ENCODE data around the gene ZHX3.

ZHX3 gene

DNA sequence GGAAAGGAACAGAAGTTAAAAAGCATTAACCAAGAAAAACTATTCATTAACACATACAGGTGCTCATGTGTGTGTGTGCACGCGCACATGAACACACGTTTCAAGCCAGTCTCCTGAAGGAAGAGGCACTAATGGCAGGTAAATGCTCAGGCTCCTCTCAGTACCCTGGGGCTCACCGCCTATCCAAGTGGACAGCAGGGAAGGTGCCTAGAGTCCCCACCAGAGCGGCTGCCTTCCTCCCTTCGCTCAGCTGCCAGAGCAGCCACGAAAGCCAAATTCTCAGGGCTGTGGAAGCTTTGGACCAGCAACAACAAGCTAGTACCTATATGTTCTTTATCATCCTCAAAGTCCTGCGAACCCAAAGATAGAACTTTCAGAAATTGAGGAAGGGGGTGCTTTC is 137.6 kb downstream of the ZHX3 start:
- in situ Hi-C loops (cut with MboI; ENCODE audit: low sequenced_read_pairs): loop anchor here (5.0 kb wide), 1 partner anchor 162 kb away; the partner anchor contains the start of gene LPIN3
- H3K27me3 ChIP-seq (ENCODE audit: low read depth): no peaks in the 10 kb centered on the region
- peak in 1 of 2 experiments; percentile 4 for DNase-seq (ENCODE audit: low spot score in 2 of 2)
- peaks cover 30% of the 10 kb centered on the region for H3K36me3 ChIP-seq (replicated peaks)
- H3K4me3 ChIP-seq: no peak overlapping the region
- peaks cover 8% of the 10 kb centered on the region; the same call in 1 of the 2 replicates for H3K4me1 ChIP-seq
- no peaks in the 10 kb centered on the region for H3K9me3 ChIP-seq

- peaks cover 40% of the 10 kb centered on the region for H3K36me3 ChIP-seq (replicated peaks)
- in situ Hi-C loops (cut with MboI; ENCODE audit: low sequenced_read_pairs): loop anchor here (5.0 kb wide), 1 partner anchor 163 kb away; the partner anchor contains the start of gene LPIN3
- peak; percentile 34 to 41 for DNase-seq (ENCODE audit: low spot score in 2 of 2)
Measured at GRCh38 chr20:41178904-41179432, 138.6 kb downstream of the ZHX3 start.

GRCh38 chr20:41178495-41178894 is 139.0 kb downstream of the ZHX3 start:
- in situ Hi-C loops (cut with MboI; ENCODE audit: low sequenced_read_pairs): loop anchor here (5.0 kb wide), 1 partner anchor 164 kb away; the partner anchor contains the start of gene LPIN3
- peaks cover 45% of the 10 kb centered on the region for H3K36me3 ChIP-seq (replicated peaks)

More at GRCh38 chr20:41178904-41179432, 138.6 kb downstream of the ZHX3 start:
- Histone ChIP-seq H3K4me3 (no peak overlapping the region), H3K4me1 (peaks cover 8% of the 10 kb centered on the region; the same call in 1 of the 2 replicates), H3K9me3 (no peaks in the 10 kb centered on the region), H3K27me3 (ENCODE audit: low read depth) (no peaks in the 10 kb centered on the region)

GRCh38 chr20:41177636-41178035 is 139.9 kb downstream of the ZHX3 start:
- Histone ChIP-seq H3K27me3 (ENCODE audit: low read depth) (no peaks in the 10 kb centered on the region), H3K9me3 (no peaks in the 10 kb centered on the region), H3K4me1 (peaks cover 8% of the 10 kb centered on the region; the same call in 1 of the 2 replicates), H3K36me3 (replicated peaks) (peaks cover 53% of the 10 kb centered on the region), H3K4me3 (no peak overlapping the region)
- in situ Hi-C loops (cut with MboI; ENCODE audit: low sequenced_read_pairs): loop anchor here (5.0 kb wide), 1 partner anchor 165 kb away; the partner anchor contains the start of gene LPIN3
- peak in 1 of 2 experiments; percentile 6 for DNase-seq (ENCODE audit: low spot score in 2 of 2)

More at GRCh38 chr20:41178495-41178894, 139.0 kb downstream of the ZHX3 start:
- peak in 1 of 2 experiments; percentile 5 for DNase-seq (ENCODE audit: low spot score in 2 of 2)
- no peaks in the 10 kb centered on the region for H3K9me3 ChIP-seq
- peaks cover 8% of the 10 kb centered on the region; the same call in 1 of the 2 replicates for H3K4me1 ChIP-seq
- H3K4me3 ChIP-seq: no peak overlapping the region
- H3K27me3 ChIP-seq (ENCODE audit: low read depth): no peaks in the 10 kb centered on the region

DNA sequence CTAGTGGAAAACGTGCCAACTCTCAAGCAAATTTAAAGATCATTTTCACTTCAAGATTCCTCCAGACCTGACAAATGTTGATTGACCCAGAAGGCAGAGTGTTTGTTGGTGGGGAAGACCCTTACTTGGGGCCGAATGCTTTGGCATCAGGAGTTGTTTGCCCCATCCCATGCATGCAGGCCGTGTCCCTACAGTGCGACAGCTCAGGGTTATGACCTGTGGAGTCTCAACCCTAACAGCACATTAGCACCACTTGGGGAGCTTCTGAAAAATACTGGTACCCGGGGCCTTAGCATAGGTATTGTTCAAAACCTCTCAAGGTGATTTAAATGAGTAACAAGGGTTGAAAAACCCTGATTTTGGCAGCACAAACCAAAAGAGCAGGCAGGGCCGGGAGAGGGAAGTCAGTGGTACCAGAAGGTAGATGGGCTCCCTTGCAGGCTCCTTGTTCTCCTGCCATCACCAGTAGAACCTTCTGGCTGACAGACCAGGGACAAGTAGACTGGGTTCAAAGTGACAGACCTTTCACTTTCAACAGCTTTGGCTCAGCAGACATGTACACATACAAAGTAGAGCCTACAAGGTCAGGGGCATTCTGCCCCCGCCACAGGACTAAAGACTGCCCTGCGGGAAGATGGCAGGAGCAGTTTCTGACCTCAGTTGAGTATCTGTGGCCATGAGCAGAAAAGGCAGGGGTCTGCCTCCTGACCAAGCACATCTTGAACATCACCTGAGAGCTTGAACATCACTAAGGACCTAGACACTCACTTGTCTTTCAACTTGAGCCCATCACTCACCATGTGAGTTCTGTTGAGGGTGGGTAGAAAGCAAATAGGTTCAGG is 140.6 kb downstream of the ZHX3 start:
- Histone ChIP-seq H3K36me3 (replicated peaks) (peaks cover 61% of the 10 kb centered on the region), H3K4me1 (peaks cover 8% of the 10 kb centered on the region; the same call in 1 of the 2 replicates), H3K4me3 (no peak overlapping the region), H3K9me3 (no peaks in the 10 kb centered on the region), H3K27me3 (ENCODE audit: low read depth) (no peaks in the 10 kb centered on the region)
- in situ Hi-C loops (cut with MboI; ENCODE audit: low sequenced_read_pairs): loop anchor here (5.0 kb wide), 1 partner anchor 165 kb away; the partner anchor contains the start of gene LPIN3
- DNase-seq (ENCODE audit: low spot score in 2 of 2): peak in 1 of 2 experiments; percentile 5

DNA sequence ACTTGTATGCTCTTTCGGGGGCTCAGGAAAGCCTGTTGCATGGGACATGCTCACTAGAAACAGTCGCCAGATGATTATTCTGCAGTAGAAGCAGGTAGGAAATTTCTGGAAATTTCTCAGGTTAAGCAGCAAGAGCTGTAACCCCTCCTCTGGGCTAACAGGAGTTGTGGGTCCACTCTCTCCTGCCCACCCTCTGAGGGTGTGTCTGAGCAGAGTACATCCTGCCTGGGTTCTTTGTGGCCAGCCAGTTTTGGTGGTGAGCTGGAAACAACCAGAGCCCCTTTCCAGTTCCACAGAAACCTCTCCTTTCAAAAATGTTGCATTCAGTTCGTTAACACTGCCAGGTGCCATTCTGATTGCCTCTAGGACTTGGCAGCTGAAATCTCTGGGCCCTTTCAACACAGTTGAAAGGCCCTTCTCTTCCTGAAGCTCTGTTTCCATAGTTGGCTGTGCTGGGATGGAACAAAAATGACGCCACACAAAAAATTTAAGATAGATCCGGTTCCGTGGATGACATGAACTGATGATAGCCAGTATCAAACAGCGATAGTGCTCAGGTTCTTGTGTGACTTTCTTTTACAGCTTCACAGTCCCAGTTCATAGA is 141.7 kb downstream of the ZHX3 start:
- in situ Hi-C loops (cut with MboI; ENCODE audit: low sequenced_read_pairs): loop anchor here (5.0 kb wide), 1 partner anchor 166 kb away; the partner anchor contains the start of gene LPIN3
- H3K9me3 ChIP-seq: no peaks in the 10 kb centered on the region

DNA sequence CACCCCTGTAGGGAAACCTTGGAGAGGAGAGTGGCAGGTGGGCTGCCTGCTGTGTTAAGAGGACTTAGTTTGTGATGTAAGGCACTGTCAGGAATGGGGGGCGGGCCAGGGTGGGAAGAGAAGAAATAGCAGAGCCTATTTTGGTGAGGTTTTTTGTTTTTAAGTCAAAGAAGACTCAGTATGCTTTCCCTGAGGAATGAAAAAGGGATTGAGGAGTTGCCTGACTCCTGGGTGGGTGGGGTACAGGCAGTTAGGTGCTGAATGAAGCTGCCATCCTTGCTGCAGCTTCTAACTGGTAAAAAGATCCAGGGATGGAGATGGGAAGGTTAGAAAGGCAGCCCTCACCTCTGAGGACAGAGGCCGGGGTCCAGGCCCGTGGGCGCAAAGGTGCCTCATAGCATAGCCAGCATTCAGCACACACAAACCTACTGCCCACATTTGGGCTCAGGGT is 142.3 kb downstream of the ZHX3 start:
- H3K27me3 ChIP-seq (ENCODE audit: low read depth): no peaks in the 10 kb centered on the region
- DNase-seq (ENCODE audit: low spot score in 2 of 2): peak in 1 of 2 experiments; percentile 1
- peaks cover 70% of the 10 kb centered on the region for H3K36me3 ChIP-seq (replicated peaks)
- in situ Hi-C loops (cut with MboI; ENCODE audit: low sequenced_read_pairs): loop anchor here (5.0 kb wide), 1 partner anchor 167 kb away; the partner anchor contains the start of gene LPIN3
- H3K9me3 ChIP-seq: no peaks in the 10 kb centered on the region
- H3K4me1 ChIP-seq: peaks cover 8% of the 10 kb centered on the region; the same call in 1 of the 2 replicates
- no peak overlapping the region for H3K4me3 ChIP-seq

More for the DNA sequence above, 141.7 kb downstream of the ZHX3 start:
- H3K4me3 ChIP-seq: no peak overlapping the region
- H3K36me3 ChIP-seq (replicated peaks): peaks cover 67% of the 10 kb centered on the region
- no peak for DNase-seq (ENCODE audit: low spot score in 2 of 2)
- peaks cover 8% of the 10 kb centered on the region; the same call in 1 of the 2 replicates for H3K4me1 ChIP-seq
- no peaks in the 10 kb centered on the region for H3K27me3 ChIP-seq (ENCODE audit: low read depth)

DNA sequence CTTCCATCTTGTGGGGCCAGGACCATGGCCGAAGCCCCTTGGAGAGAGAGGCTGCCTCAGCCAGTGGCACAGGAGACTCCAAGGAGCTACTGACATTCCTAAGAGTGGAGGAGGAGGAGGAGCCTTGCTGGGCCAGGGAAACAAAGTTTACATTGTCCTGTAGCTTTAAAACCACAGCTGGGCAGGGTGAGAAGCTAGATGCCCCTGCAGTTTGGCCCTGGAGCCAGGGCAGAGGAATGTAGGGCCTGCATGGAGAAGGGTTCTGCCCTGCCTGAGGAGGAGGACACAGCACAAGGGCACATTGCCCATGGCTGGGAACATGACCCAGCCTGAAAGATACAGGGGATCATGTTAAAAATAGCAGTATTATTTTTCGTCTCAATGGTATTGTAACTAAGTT is 142.7 kb downstream of the ZHX3 start:
- in situ Hi-C loops (cut with MboI; ENCODE audit: low sequenced_read_pairs): loop anchor here (5.0 kb wide), 1 partner anchor 168 kb away; the partner anchor contains the start of gene LPIN3
- DNase-seq (ENCODE audit: low spot score in 2 of 2): peak in 1 of 2 experiments; percentile 3
- peaks cover 8% of the 10 kb centered on the region; the same call in 1 of the 2 replicates for H3K4me1 ChIP-seq
- H3K36me3 ChIP-seq (replicated peaks): peaks cover 73% of the 10 kb centered on the region
- no peaks in the 10 kb centered on the region for H3K9me3 ChIP-seq
- H3K27me3 ChIP-seq (ENCODE audit: low read depth): no peaks in the 10 kb centered on the region
- H3K4me3 ChIP-seq: no peak overlapping the region

DNA sequence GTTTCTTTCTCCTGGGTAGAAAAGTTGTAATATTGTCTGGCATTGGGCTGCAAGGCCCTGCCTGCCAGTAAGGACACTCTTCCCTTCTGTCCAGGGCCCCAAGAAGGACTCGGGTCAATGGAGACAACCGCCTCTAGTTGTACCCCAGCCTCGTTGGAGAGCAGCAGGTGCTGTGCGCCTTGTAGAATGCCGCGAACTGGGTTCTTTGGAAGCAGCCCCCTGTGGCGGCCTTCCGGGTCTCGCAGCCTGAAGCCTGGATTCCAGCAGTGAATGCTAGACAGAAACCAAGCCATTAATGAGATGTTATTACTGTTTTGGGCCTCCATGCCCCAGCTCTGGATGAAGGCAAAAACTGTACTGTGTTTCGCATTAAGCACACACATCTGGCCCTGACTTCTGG is 143.2 kb downstream of the ZHX3 start:
- peaks cover 8% of the 10 kb centered on the region; the same call in 1 of the 2 replicates for H3K4me1 ChIP-seq
- peak in 1 of 2 experiments; percentile 3 for DNase-seq (ENCODE audit: low spot score in 2 of 2)
- in situ Hi-C loops (cut with MboI; ENCODE audit: low sequenced_read_pairs): no loop called here
- no peaks in the 10 kb centered on the region for H3K9me3 ChIP-seq
- no peak overlapping the region for H3K4me3 ChIP-seq
- no peaks in the 10 kb centered on the region for H3K27me3 ChIP-seq (ENCODE audit: low read depth)
- peaks cover 77% of the 10 kb centered on the region for H3K36me3 ChIP-seq (replicated peaks)

- Histone ChIP-seq H3K9me3 (no peaks in the 10 kb centered on the region), H3K4me3 (no peak overlapping the region), H3K27me3 (ENCODE audit: low read depth) (no peaks in the 10 kb centered on the region), H3K4me1 (peaks cover 4% of the 10 kb centered on the region; the same call in 1 of the 2 replicates), H3K36me3 (replicated peaks) (peaks cover 82% of the 10 kb centered on the region)
- peak in 1 of 2 experiments; percentile 5 for DNase-seq (ENCODE audit: low spot score in 2 of 2)
- in situ Hi-C loops (cut with MboI; ENCODE audit: low sequenced_read_pairs): no loop called here
Measured at GRCh38 chr20:41173791-41174341, 143.7 kb downstream of the ZHX3 start.

DNA sequence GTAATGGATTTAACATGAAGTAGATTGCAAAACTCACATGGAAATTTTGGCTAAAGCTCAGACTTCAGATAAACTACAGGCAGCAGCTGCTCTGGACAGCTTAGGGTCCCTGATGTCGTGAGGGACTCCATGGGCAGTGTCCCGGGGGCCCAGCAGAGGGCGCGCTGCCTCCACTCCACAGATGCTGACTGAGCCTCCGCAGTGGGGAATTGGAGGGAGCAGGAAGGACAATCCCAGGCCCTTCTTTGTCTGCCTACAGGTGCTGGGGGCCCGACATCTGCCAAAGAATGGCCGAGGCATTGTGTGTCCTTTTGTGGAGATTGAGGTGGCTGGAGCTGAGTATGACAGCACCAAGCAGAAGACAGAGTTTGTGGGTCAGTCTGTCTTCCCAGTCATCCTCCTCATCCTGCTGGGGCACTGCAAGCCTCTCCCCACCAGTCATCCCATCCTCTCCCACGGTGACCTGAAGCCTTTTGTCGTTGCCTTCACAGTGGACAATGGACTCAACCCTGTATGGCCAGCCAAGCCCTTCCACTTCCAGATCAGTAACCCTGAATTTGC is 144.3 kb downstream of the ZHX3 start:
- in situ Hi-C loops (cut with MboI; ENCODE audit: low sequenced_read_pairs): no loop called here
- peak; percentile 37 to 85 for DNase-seq (ENCODE audit: low spot score in 2 of 2)
- Histone ChIP-seq H3K4me3 (no peak overlapping the region), H3K27me3 (ENCODE audit: low read depth) (no peaks in the 10 kb centered on the region), H3K4me1 (no peaks in the 10 kb centered on the region), H3K9me3 (no peaks in the 10 kb centered on the region), H3K36me3 (replicated peaks) (peaks cover 84% of the 10 kb centered on the region)

GRCh38 chr20:41172296-41173140 is 145.0 kb downstream of the ZHX3 start:
- in situ Hi-C loops (cut with MboI; ENCODE audit: low sequenced_read_pairs): no loop called here
- H3K4me3 ChIP-seq: no peak overlapping the region
- no peaks in the 10 kb centered on the region for H3K4me1 ChIP-seq
- no peaks in the 10 kb centered on the region for H3K9me3 ChIP-seq
- H3K36me3 ChIP-seq (replicated peaks): peaks cover 85% of the 10 kb centered on the region
- peak in 1 of 2 experiments; percentile 9 for DNase-seq (ENCODE audit: low spot score in 2 of 2)
- no peaks in the 10 kb centered on the region for H3K27me3 ChIP-seq (ENCODE audit: low read depth)

All from HAP-1 (cell line).